ENCODE data around the gene ISG15.

ISG15 gene

DNA sequence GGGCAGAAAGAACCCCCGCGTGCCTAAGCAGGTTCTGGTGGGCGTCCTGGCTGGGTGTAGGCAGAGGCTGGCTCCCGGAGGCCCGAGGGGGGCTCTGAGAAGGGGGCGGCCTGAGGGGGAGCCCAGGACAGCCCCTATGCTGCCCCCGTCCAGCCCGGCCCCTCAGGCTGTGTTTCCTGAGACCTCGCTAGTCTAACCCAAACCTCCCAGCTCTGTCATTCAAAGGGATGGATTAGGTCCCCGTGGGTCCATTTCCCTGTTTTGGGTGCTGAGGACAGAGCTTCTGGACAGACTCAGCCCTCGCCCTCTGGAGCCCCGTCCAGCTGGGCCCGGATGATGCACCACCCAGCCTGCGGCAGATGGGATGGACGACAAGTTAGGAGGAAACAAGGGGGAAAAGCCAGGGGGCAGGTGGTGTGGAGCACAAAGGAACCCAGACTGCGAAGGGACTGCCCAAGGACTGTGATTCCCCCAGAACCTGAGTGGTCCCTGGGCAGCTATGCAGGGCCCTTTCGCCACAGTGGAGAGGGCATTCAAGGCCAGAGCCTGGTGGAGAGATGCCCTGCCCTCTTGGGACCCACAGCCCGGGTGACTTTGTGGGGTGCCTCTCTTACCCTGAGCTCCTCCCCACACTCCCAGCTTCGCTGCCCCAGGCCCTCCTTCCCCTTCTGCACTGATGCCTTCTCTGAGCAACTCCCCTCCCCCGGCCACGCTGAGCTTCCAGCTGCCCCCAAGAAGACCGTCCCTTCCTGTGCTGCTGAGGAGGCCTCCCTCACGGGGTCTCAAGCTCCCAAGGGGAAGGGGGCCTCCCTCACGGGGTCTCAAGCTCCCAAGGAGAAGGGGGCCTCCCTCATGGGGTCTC lies 16.2 kb upstream of the ISG15 start:
- TF ChIP-seq, protein P1, sequence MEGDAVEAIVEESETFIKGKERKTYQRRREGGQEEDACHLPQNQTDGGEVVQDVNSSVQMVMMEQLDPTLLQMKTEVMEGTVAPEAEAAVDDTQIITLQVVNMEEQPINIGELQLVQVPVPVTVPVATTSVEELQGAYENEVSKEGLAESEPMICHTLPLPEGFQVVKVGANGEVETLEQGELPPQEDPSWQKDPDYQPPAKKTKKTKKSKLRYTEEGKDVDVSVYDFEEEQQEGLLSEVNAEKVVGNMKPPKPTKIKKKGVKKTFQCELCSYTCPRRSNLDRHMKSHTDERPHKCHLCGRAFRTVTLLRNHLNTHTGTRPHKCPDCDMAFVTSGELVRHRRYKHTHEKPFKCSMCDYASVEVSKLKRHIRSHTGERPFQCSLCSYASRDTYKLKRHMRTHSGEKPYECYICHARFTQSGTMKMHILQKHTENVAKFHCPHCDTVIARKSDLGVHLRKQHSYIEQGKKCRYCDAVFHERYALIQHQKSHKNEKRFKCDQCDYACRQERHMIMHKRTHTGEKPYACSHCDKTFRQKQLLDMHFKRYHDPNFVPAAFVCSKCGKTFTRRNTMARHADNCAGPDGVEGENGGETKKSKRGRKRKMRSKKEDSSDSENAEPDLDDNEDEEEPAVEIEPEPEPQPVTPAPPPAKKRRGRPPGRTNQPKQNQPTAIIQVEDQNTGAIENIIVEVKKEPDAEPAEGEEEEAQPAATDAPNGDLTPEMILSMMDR (IDR thresholded peaks at IDR 0.05) = no peak

DNA sequence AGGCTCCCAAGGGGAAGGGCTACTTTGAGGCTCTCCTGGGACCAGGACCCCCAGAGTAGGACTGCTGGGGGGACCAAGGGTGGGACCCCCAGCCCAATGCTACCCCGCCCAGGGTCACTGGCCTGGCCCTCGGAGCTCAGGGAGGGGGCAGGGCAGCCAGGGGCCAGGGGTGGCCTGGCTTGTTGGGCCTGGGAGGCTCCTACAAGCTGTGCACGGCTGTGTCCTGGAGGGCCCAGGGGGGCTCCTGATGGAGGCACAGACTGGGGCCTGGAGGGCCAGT lies 15.6 kb upstream of the ISG15 start:
- TF ChIP-seq, protein P1 (IDR thresholded peaks at IDR 0.05) = no peak

DNA sequence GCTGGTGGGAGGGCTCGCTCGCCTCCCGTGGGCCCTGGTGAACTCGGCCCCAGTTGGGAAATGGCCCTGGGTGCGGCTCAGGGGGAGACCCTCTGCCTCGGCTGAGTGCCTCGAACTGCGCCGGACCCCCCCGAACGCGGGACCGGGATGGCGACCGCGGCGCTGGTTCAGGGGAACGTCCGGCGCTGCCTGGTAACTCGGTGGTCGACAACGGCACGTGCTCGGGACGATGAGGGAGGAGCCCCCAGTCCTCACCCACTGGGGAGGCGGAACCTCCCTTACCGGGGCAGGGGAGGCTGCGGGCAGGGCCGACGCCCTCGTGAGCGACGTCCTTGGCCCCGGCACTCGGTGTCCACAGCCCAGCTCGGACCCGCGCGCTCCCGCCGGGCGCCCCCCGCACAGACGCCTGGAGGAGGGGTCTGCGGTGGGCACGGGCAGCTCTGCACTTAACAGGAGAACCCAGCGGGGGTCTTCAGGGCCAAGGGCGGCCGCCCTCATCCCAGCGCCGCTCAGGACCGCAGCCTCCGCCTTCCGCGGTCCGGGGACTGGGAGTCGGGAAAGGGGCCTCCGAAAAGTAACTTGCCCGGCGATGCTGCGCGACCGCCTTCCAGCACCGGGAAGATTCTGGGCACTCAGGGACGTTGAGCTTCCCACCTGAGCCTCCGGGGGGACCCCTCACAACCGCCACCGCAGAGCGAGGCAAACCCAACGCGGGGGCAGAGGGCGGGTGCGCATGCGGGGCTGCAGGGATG lies 15.1 kb upstream of the ISG15 start:
- TF ChIP-seq, protein P1 (IDR thresholded peaks at IDR 0.05) = no peak

DNA sequence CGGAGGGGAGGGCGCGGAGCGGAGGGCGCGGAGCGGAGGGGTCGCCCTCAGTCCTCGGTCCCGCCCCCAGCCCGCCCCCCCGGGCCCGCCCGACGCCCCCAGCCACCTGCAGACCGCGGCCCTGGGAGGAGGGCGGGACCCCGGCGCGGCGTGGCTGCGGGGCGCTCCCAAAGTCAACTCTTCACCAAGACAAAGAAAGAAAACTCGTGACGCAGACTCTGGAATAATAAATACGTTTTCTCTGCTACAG lies 14.6 kb upstream of the ISG15 start:
- TF ChIP-seq, protein P1 (IDR thresholded peaks at IDR 0.05) = no peak

DNA sequence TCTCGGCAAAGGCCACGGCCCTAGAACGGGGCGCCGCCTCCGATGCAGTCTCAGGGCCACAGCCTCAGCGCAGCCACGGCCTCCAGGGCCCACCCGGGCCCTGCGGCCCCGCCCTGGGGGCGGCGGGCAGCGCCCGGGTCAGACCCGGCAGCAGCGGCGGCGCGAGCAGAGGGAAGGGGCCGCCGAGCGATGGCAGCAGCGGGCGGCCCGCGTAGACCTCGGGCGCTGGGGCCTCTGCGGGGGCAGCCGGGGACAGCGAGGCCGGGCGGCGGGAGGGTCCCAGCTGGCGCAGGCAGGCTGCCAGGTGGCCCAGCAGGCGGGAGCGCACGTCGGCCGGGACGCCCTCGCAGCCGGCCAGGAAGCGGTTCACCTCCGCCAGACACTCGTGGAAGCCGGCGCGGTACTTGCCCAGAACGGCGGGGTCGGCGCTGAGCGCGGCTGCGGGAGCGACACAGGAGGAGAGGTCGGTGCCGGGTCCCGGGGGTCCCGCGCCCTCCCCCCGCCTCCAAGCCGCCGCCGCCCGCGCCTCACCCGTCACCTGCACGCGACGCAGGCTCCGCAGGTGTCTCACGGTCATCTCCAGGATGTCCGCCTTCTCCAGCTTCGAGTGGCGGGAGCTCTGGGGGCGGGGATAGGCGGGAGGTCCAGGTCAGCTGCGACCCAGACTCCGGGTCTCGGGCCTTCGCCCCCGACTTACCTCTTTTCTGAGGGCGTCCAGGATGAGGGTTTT lies 14.1 kb upstream of the ISG15 start:
- TF ChIP-seq, protein P1 (IDR thresholded peaks at IDR 0.05) = no peak; the same call in 1 of the 2 replicates

DNA sequence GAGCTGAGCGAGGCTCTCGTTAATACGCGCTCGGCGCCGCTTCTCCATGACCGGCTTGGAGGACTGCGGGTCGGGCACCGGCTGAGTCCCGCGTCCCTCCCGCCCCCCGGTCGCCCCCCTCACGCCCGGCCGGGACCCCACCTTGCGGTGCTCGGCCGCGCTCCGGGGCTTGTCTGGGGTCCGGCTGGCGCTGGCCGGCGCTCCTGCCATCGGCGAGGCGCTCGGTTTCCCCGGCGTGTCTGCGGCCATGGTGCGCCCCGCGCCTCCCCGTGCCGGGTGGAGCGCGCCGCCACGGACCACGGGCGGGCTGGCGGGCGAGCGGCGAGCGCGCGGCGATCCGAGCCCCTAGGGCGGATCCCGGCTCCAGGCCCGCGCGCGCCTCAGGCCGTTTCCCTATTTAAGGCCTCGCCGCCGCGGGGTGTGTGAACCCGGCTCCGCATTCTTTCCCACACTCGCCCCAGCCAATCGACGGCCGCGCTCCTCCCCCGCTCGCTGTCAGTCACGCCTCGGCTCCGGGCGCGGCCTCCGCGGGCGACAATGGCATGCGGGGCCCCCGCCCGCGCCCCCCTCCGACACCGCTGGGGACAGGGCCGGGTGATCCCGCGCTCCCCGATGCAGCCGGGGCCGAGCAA lies 13.5 kb upstream of the ISG15 start, which contains the start of gene HES4:
HES4 (minus strand) TSS at position 373 of the 632 bp plus-strand sequence; CDS start at position 249, 124 bp downstream.
- TF ChIP-seq, protein P1 (IDR thresholded peaks at IDR 0.05) = no peak

GRCh38 chr1:1000357-1001056 lies 12.8 kb upstream of the ISG15 start:
- TF ChIP-seq, protein P1 (IDR thresholded peaks at IDR 0.05) = no peak

All from LNCAP (cell line).